ENCODE measurements around the gene GATA2.

The GATA2 gene

GRCh38 chr3:128508852-128509251 is 15.9 kb upstream of the GATA2 start:
- no peak for DNase-seq (ENCODE audit: extremely low read depth, low read depth)
- no peak overlapping the region for H3K4me3 ChIP-seq (replicated peaks; ENCODE audit: low read depth, low read length)
- no peak for TF ChIP-seq CTCF (IDR thresholded peaks at IDR 0.05; ENCODE audit: low read depth, low read length, missing control alignments)

GRCh38 chr3:128506754-128507153 is 13.8 kb upstream of the GATA2 start:
- no peak for TF ChIP-seq CTCF (IDR thresholded peaks at IDR 0.05; ENCODE audit: low read depth, low read length, missing control alignments)
- no peak for DNase-seq (ENCODE audit: extremely low read depth, low read depth)
- H3K4me3 ChIP-seq (replicated peaks; ENCODE audit: low read depth, low read length), result no peak overlapping the region

- DNase-seq (ENCODE audit: extremely low read depth, low read depth), result no peak
- H3K4me3 ChIP-seq (replicated peaks; ENCODE audit: low read depth, low read length), result no peak overlapping the region
- TF ChIP-seq CTCF (IDR thresholded peaks at IDR 0.05; ENCODE audit: low read depth, low read length, missing control alignments), result no peak
Measured at GRCh38 chr3:128505771-128506170, 12.8 kb upstream of the GATA2 start.

GRCh38 chr3:128504963-128505730 is 12.1 kb upstream of the GATA2 start:
- TF ChIP-seq CTCF (IDR thresholded peaks at IDR 0.05; ENCODE audit: low read depth, low read length, missing control alignments), result no peak
- DNase-seq (ENCODE audit: extremely low read depth, low read depth), result no peak
- no peak overlapping the region for H3K4me3 ChIP-seq (replicated peaks; ENCODE audit: low read depth, low read length)

- no peak for TF ChIP-seq CTCF (IDR thresholded peaks at IDR 0.05; ENCODE audit: low read depth, low read length, missing control alignments)
- DNase-seq (ENCODE audit: extremely low read depth, low read depth), result no peak
- no peak overlapping the region for H3K4me3 ChIP-seq (replicated peaks; ENCODE audit: low read depth, low read length)
Measured at GRCh38 chr3:128504533-128504915, 11.5 kb upstream of the GATA2 start.

GRCh38 chr3:128503751-128504532 is 10.9 kb upstream of the GATA2 start:
- TF ChIP-seq CTCF (IDR thresholded peaks at IDR 0.05; ENCODE audit: low read depth, low read length, missing control alignments), result no peak
- H3K4me3 ChIP-seq (replicated peaks; ENCODE audit: low read depth, low read length), result no peak overlapping the region

More at GRCh38 chr3:128503751-128504532, 10.9 kb upstream of the GATA2 start:
- no peak for DNase-seq (ENCODE audit: extremely low read depth, low read depth)

Measured in HFF-Myc (cell line).